HL-60 (cell line): Measurements from ENCODE around the gene FNDC5.

ENCODE experiments used
- GABPA ChIP-seq: IDR thresholded peaks from 2 replicates; pipeline ENCODE4 v1.6.1; 2012; ENCODE audit warnings: low read depth
- POLR2AphosphoS5 ChIP-seq: IDR thresholded peaks from 2 replicates; pipeline ENCODE4 v1.6.1; 2012; ENCODE audit warnings: low read depth
- TF ChIP-seq, protein P1 (sequence below): IDR thresholded peaks from one replicate; pipeline ENCODE4 v1.5.1; 2011; ENCODE audit warnings: low read length, control low read depth, inconsistent platforms; ENCODE audit not compliant: insufficient read depth

- TF ChIP-seq, protein P1, sequence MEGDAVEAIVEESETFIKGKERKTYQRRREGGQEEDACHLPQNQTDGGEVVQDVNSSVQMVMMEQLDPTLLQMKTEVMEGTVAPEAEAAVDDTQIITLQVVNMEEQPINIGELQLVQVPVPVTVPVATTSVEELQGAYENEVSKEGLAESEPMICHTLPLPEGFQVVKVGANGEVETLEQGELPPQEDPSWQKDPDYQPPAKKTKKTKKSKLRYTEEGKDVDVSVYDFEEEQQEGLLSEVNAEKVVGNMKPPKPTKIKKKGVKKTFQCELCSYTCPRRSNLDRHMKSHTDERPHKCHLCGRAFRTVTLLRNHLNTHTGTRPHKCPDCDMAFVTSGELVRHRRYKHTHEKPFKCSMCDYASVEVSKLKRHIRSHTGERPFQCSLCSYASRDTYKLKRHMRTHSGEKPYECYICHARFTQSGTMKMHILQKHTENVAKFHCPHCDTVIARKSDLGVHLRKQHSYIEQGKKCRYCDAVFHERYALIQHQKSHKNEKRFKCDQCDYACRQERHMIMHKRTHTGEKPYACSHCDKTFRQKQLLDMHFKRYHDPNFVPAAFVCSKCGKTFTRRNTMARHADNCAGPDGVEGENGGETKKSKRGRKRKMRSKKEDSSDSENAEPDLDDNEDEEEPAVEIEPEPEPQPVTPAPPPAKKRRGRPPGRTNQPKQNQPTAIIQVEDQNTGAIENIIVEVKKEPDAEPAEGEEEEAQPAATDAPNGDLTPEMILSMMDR = no peak
- no peak for TF ChIP-seq GABPA
- no peak for TF ChIP-seq POLR2AphosphoS5
Measured at GRCh38 chr1:32898056-32898455, 27.3 kb upstream of the FNDC5 start.
